Dedifferentiated amniotic fluid mesenchymal stem cell (primary cell): ENCODE data around the gene CCDC70.
"Not testable (repeated sequence)": the region's sequence is repeated elsewhere in the genome, so short reads cannot be mapped to it uniquely, and the experiment has no call there.

Experiments
- DNase-seq: peaks from one replicate; pipeline ENCODE4 v3.0.0-alpha.2; 2016; ENCODE audit errors: extremely low spot score

Gene CCDC70

GRCh38 chr13:51861723-51862300 is at the start of gene CCDC70:
Gene CCDC70 (plus strand): TSS chr13:51861969. CDS start chr13:51865412, 3,443 bp downstream.
- no peak for DNase-seq

GRCh38 chr13:51814071-51814470 is 47.7 kb upstream of the CCDC70 start:
- DNase-seq = no peak

GRCh38 chr13:51814825-51815650 is 46.7 kb upstream of the CCDC70 start:
- peak; percentile 50 for DNase-seq

- DNase-seq = no peak
These were observed 45.9 kb upstream of the CCDC70 start for GRCh38 chr13:51815848-51816247.

- no peak for DNase-seq
These were observed 45.0 kb upstream of the CCDC70 start for GRCh38 chr13:51816604-51817249.

- no peak for DNase-seq
These were observed 44.1 kb upstream of the CCDC70 start for GRCh38 chr13:51817717-51818116.

- no peak for DNase-seq
These were observed 43.5 kb upstream of the CCDC70 start for GRCh38 chr13:51818276-51818675.

GRCh38 chr13:51818781-51819511 is 42.8 kb upstream of the CCDC70 start:
- peak; percentile 81 for DNase-seq

- DNase-seq = no peak
These were observed 42.2 kb upstream of the CCDC70 start for GRCh38 chr13:51819544-51819943.

GRCh38 chr13:51820016-51820597 is 41.7 kb upstream of the CCDC70 start:
- DNase-seq = no peak

GRCh38 chr13:51821606-51822005 is 40.2 kb upstream of the CCDC70 start:
- no peak for DNase-seq

GRCh38 chr13:51822106-51822815 is 39.5 kb upstream of the CCDC70 start:
- DNase-seq = no peak

GRCh38 chr13:51823359-51823758 is 38.4 kb upstream of the CCDC70 start:
- no peak for DNase-seq

GRCh38 chr13:51823863-51824262 is 37.9 kb upstream of the CCDC70 start:
- DNase-seq = no peak

GRCh38 chr13:51824712-51825111 is 37.1 kb upstream of the CCDC70 start:
- not testable (repeated sequence) for DNase-seq

GRCh38 chr13:51825165-51825592 is 36.6 kb upstream of the CCDC70 start:
- no peak for DNase-seq

GRCh38 chr13:51825681-51826254 is 36.0 kb upstream of the CCDC70 start:
- no peak for DNase-seq

GRCh38 chr13:51826606-51827005 is 35.2 kb upstream of the CCDC70 start:
- no peak for DNase-seq

GRCh38 chr13:51827254-51827653 is 34.5 kb upstream of the CCDC70 start:
- no peak for DNase-seq

- no peak for DNase-seq
These were observed 32.8 kb upstream of the CCDC70 start for GRCh38 chr13:51828730-51829567.
